Esophagus muscularis mucosa (tissue), 4 donors: ENCODE data around the gene SH3GL3. TPM values are rescaled to one million over a fixed set of nuclear protein-coding genes. Genes with fewer than 3 reads are reported as not detected.

Experiments used
- DNase-seq: peaks from one replicate; pipeline ENCODE4 v3.0.0-alpha.2; 2017; ENCODE audit errors: extremely low spot score
- H3K27ac ChIP-seq, 4 donors: fragments of 200-600 bp; sonication (generic); replicated peaks in 1 of 4; 1 replicate in 3 of 4; 2 replicates in 1 of 4; pipeline ENCODE4 v1.5.1; 2016 to 2019; ENCODE audit warnings: mild to moderate bottlenecking in 1 of 4
- H3K27me3 ChIP-seq, 4 donors: fragments of 200-600 bp; sonication (generic); one replicate each; pipeline versions ENCODE4 v1.5.1 to v1.6.0; 2016 to 2019
- H3K36me3 ChIP-seq, 4 donors: fragments of 200-600 bp; sonication (generic); one replicate each; pipeline ENCODE4 v1.5.1; 2016 to 2019
- H3K4me1 ChIP-seq, 4 donors: fragments of 200-600 bp; sonication (generic); one replicate each; pipeline ENCODE4 v1.5.1; 2016 to 2019
- H3K4me3 ChIP-seq, 4 donors: fragments of 200-600 bp; sonication (generic); 1 replicate in 2 of 4; 2 replicates in 2 of 4; pipeline ENCODE4 v1.5.1; 2016 to 2019; ENCODE audit warnings: mild to moderate bottlenecking in 4 of 4, moderate library complexity in 1 of 4
- H3K9me3 ChIP-seq, 4 donors: fragments of 200-600 bp; sonication (generic); 1 replicate in 3 of 4; 2 replicates in 1 of 4; pipeline ENCODE4 v1.5.1; 2016 to 2019
- EP300 ChIP-seq: sonication (generic); formaldehyde crosslinking; IDR thresholded peaks from one replicate; pipeline ENCODE4 v1.6.1; 2017; ENCODE audit warnings: antibody characterized with exemption
- POLR2A ChIP-seq: fragments of 450-650 bp; IDR thresholded peaks from one replicate; pipeline ENCODE4 v1.6.1; 2017; ENCODE audit warnings: antibody characterized with exemption, moderate library complexity, mild to moderate bottlenecking, low read depth
- POLR2AphosphoS5 ChIP-seq, 2 donors: sonication (generic); formaldehyde crosslinking; IDR thresholded peaks; one replicate each; pipeline ENCODE4 v1.6.1; 2017; ENCODE audit warnings: antibody characterized with exemption in 2 of 2
- WGBS: methylation state at CpG from one replicate; pipeline ENCODE4 v1.1.5; 2018; 5-methylcytosine and 5-hydroxymethylcytosine counted together
- intact Hi-C: fragments of 100-400 bp; cut with DNase I; formaldehyde crosslinking; loops from one replicate; pipeline ENCODE4 v1.15.1; 2023
- total RNA-seq, 4 donors: library from RNA; depleted of rRNA; stranded (reverse); fragments of >200 nt; gene quantifications; one replicate each; pipeline versions ENCODE4 v1.1.0 to v1.2.1, GENCODE V29; 2016
- TF ChIP-seq, protein P1 (sequence below), 3 experiments: fragments of 200-600 bp in 2 of 3; fragments of 450-650 bp in 1 of 3; sonication (generic) in 2 of 3; IDR thresholded peaks; one replicate each; pipeline ENCODE4 v1.5.1; 2017 to 2019; ENCODE audit warnings: antibody characterized with exemption in 3 of 3, mild to moderate bottlenecking in 2 of 3, moderate library complexity in 1 of 3

SH3GL3 gene
- total RNA-seq, 4 donors from 2014 or later = 0.19 TPM; not detected in 3

DNA sequence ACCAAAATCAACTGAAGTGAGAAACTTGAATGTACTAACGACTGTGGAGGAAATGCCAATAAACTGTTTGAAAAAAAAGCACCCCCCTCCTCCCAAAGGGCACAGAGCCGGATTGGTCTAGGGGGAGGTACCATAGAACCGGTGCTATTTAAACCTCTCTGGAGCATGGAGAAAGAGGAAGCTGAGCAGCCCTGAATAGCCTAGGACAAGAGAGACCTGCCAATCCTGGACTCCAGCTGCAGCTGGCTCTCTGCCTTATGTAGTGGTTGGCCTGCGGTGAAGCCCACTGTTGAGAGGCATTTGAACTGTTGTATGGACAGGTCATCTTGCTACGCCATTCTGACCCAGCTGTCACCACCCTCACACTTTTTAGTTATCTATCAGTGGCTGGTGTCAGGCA lies 1.5 kb upstream of the SH3GL3 start:
- TF ChIP-seq, protein P1, sequence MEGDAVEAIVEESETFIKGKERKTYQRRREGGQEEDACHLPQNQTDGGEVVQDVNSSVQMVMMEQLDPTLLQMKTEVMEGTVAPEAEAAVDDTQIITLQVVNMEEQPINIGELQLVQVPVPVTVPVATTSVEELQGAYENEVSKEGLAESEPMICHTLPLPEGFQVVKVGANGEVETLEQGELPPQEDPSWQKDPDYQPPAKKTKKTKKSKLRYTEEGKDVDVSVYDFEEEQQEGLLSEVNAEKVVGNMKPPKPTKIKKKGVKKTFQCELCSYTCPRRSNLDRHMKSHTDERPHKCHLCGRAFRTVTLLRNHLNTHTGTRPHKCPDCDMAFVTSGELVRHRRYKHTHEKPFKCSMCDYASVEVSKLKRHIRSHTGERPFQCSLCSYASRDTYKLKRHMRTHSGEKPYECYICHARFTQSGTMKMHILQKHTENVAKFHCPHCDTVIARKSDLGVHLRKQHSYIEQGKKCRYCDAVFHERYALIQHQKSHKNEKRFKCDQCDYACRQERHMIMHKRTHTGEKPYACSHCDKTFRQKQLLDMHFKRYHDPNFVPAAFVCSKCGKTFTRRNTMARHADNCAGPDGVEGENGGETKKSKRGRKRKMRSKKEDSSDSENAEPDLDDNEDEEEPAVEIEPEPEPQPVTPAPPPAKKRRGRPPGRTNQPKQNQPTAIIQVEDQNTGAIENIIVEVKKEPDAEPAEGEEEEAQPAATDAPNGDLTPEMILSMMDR (IDR thresholded peaks at IDR 0.05) = no peak
- TF ChIP-seq POLR2AphosphoS5 (IDR thresholded peaks at IDR 0.05) (no peak), POLR2A (no peak), EP300 (no peak)
- no peaks in the 10 kb centered on the region for H3K9me3 ChIP-seq
- no peak overlapping the region for H3K4me3 ChIP-seq
- H3K4me1 ChIP-seq = peaks cover 8 to 19% (median 18%) of the 10 kb centered on the region in 4 donors
- no peak for DNase-seq
- no peak overlapping the region for H3K27ac ChIP-seq
- H3K27me3 ChIP-seq = peaks cover 0 to 47% (median 0%) of the 10 kb centered on the region in 4 donors
- WGBS = 46% methylated on average over 3 of the region's 5 CpGs
- intact Hi-C loops = loop anchor here (5.0 kb wide), 1 partner anchor 302 kb away; no protein-coding TSS in a partner anchor
- no peaks in the 10 kb centered on the region for H3K36me3 ChIP-seq

DNA sequence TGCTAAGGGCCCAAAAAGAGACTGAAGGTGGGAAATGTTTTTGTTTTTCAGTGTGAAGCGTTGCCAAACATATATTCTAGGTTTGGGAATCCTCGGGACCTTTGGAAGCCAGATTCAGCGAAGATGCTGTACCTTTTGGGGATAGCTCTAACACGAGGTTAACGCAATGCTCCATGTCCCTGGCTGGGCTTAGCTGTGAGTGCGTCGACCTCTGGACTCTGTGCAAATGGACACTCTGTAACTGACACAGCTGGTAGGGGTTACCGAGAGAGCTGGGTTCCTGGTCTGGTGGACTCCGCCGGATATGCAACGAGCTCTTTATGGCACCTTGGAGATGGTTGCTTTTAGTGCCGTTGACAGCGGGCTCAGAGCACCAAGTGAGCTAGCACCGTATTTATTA lies 724 bp upstream of the SH3GL3 start:
- Histone ChIP-seq H3K27ac (no peak overlapping the region), H3K36me3 (no peaks in the 10 kb centered on the region), H3K9me3 (no peaks in the 10 kb centered on the region), H3K4me1 (peaks cover 8 to 19% (median 18%) of the 10 kb centered on the region in 4 donors), H3K4me3 (peak overlapping the region in 3 of 4 donors; percentile 58 to 65 (median 60)), H3K27me3 (peaks cover 0 to 47% (median 0%) of the 10 kb centered on the region in 4 donors)
- intact Hi-C loops = loop anchor here (5.0 kb wide), 1 partner anchor 301 kb away; no protein-coding TSS in a partner anchor
- 70% methylated on average over 13 of the region's 14 CpGs for WGBS
- DNase-seq = no peak
- no peak for TF ChIP-seq POLR2A
- TF ChIP-seq, protein P1 (IDR thresholded peaks at IDR 0.05) = no peak
- TF ChIP-seq EP300 = no peak
- TF ChIP-seq POLR2AphosphoS5 (IDR thresholded peaks at IDR 0.05) = no peak

DNA sequence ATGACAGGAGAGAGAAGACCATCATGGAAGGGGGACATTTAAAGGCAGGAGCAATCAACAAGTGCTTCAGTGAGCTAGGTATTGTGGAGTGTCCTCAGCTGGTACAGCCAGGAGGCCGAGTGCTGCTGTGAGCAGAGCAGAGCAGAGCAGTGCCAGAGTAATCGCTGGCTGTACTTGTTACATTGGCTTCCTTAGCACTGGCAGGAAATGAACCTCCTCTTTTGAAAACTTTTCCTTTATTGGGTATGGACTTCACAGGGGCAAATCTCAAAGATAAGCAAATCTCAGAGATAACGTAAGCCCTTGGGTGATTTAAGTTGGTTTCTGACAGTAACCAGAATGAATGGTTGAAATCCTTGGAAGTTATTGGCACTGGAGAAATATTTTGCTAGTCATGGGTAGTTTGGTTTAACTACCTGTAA lies 2.1 kb downstream of the SH3GL3 start:
- H3K36me3 ChIP-seq = no peaks in the 10 kb centered on the region
- peaks cover 0 to 37% (median 0%) of the 10 kb centered on the region in 4 donors for H3K27me3 ChIP-seq
- H3K9me3 ChIP-seq = no peaks in the 10 kb centered on the region
- peaks cover 8 to 19% (median 18%) of the 10 kb centered on the region in 4 donors for H3K4me1 ChIP-seq
- WGBS = 48% methylated on average over 3 of the region's 3 CpGs
- intact Hi-C loops = loop anchor here (5.0 kb wide), 1 partner anchor 298 kb away; no protein-coding TSS in a partner anchor
- no peak for DNase-seq
- no peak overlapping the region for H3K4me3 ChIP-seq
- H3K27ac ChIP-seq = no peak overlapping the region
- TF ChIP-seq EP300 = no peak
- TF ChIP-seq POLR2AphosphoS5 (IDR thresholded peaks at IDR 0.05) = no peak
- TF ChIP-seq, protein P1 (IDR thresholded peaks at IDR 0.05) = no peak
- TF ChIP-seq POLR2A = no peak

DNA sequence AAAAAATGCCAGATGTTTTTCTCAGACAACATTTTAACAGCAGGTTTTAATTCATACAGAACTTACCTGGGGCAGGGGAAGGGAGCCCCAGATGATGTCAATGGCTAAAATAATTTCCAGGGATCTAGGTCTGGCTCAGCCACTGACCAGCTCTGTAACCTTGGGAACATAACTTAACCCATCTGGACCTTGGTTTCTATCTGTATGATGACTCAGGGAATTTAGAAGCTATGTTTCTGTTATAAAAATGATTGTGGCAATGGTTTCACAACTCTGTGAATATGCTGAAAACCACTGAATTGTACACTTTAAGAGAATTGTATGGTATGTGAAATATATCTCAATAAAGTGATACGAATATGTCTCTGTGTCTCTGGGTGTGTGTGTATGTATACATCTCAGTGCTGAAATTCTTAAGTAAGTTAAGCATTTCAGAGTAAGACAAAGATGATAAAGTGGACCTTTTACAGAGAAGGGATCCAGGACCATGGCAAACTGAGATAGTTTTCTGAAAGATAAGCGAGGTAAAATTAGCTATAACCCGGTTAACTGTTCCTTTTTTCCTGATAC lies 2.9 kb downstream of the SH3GL3 start:
- no peak for TF ChIP-seq POLR2A
- TF ChIP-seq EP300 = no peak
- TF ChIP-seq POLR2AphosphoS5 (IDR thresholded peaks at IDR 0.05) = no peak
- TF ChIP-seq, protein P1 (IDR thresholded peaks at IDR 0.05) = no peak
- intact Hi-C loops = loop anchor here (5.0 kb wide), 1 partner anchor 297 kb away; no protein-coding TSS in a partner anchor
- no peaks in the 10 kb centered on the region for H3K36me3 ChIP-seq
- no peaks in the 10 kb centered on the region for H3K9me3 ChIP-seq
- H3K27ac ChIP-seq = no peak overlapping the region
- H3K27me3 ChIP-seq = peaks cover 0 to 34% (median 0%) of the 10 kb centered on the region in 4 donors
- WGBS = 77% methylated on average over 3 of the region's 3 CpGs
- peaks cover 8 to 19% (median 18%) of the 10 kb centered on the region in 4 donors for H3K4me1 ChIP-seq
- DNase-seq = no peak
- H3K4me3 ChIP-seq = no peak overlapping the region

DNA sequence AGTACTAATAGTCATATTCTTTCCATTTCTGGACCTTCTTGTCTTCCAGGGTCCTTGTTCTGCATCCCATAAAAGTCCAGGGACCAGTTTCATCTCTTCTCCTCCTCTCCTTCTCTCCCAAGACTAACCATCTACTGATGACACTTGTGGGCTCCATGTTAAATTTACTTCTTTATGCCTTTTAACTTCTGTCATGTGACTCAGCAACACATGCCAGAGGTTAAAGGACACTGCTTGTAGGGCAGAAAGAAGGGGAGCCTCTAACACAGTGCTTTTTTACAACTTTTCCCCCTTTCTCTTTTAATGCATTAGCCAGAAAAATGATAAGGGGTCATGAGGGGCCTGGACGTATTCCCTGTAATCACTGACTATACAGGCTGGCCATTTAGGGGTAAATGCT lies 10.0 kb downstream of the SH3GL3 start:
- WGBS = 76% methylated on average over 1 of the region's 1 CpG
- Histone ChIP-seq H3K4me3 (no peak overlapping the region), H3K4me1 (no peaks in the 10 kb centered on the region), H3K36me3 (no peaks in the 10 kb centered on the region), H3K9me3 (no peaks in the 10 kb centered on the region), H3K27ac (no peak overlapping the region), H3K27me3 (peaks cover 0 to 17% (median 0%) of the 10 kb centered on the region in 4 donors)
- intact Hi-C loops = no loop called here
- peak; percentile 50 for DNase-seq
- TF ChIP-seq EP300 (no peak), POLR2AphosphoS5 (IDR thresholded peaks at IDR 0.05) (no peak), POLR2A (no peak)
- TF ChIP-seq, protein P1 (IDR thresholded peaks at IDR 0.05) = no peak
